Epithelial cell of esophagus (primary cell): ENCODE data around the gene CADM1.
A peak's percentile ranks its signal among the peaks of the same experiment; 100 is the strongest.

Experiments used
- DNase-seq: peaks from one replicate; pipeline ENCODE4 v3.0.0; 2010; ENCODE audit warnings: low read depth
- H3K4me3 ChIP-seq: 2 replicates; pipeline ENCODE4 v1.5.1; 2011; ENCODE audit warnings: mild to moderate bottlenecking, low read length, control low read depth
- CTCF ChIP-seq: IDR thresholded peaks from 2 replicates; pipeline ENCODE4 v1.5.1; 2011; ENCODE audit warnings: low read depth, mild to moderate bottlenecking, low read length, control low read depth, inconsistent platforms; ENCODE audit not compliant: insufficient read depth; ENCODE audit errors: missing control alignments

CADM1 gene

GRCh38 chr11:115316696-115317095, 187.5 kb downstream of the CADM1 start:
- TF ChIP-seq CTCF, result no peak
- no peak for DNase-seq
- no peak overlapping the region for H3K4me3 ChIP-seq

DNA sequence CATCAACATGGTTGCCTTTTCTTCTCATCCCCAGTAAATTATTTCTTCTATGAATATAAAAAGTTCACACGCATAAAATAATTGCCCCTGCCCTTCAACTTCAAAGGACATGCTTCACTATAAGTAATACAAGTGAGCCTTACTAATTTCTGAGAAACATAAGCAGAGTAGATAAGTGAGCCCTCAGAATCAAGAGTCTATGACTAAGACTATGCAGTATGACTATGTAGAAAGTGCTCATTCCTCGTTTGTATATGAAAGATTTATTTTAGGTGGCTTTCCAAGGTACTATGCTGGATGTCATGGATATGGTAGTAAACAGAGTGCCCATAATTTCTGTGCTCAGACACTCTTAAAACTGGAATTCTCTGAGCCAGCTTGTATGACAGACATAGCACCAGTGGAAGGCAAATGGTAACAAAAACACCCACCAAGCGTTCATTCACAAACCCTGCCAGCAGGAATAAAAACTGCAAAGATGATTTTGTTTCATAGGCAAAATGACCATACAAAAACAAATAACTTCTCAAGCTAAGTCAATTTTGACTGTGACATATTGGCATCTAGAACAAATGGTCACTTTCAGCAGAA, 189.8 kb downstream of the CADM1 start:
- H3K4me3 ChIP-seq, result no peak overlapping the region
- DNase-seq, result no peak
- no peak for TF ChIP-seq CTCF

DNA sequence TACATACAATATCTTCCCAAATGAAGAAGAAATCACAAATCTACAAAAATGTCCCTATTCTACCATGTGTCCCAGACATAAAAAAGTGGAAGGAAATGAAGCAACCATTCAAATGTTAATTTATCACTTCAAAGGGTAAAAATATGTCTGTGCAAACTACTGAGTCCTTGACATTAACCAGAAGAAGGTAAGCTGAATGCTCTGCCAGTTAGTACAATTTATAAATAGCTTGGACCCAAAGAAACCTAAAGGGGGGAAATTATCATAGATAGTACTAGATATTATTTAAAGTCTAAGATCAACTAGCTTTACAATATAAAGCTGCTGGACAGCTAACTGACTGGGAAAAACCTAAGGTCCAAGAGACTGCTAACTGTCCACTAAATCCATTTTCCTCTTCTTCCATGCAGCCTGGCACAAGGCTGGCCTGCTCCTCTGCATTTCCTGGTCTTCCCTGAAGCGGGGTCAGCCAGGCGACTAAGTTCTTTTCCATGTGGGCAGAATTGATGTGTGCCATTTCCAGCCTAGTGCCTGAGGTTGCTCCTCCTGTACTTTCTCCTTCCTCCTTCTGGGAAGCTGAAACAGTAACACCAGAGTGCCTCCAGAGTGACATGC, 190.9 kb downstream of the CADM1 start:
- DNase-seq, result no peak

DNA sequence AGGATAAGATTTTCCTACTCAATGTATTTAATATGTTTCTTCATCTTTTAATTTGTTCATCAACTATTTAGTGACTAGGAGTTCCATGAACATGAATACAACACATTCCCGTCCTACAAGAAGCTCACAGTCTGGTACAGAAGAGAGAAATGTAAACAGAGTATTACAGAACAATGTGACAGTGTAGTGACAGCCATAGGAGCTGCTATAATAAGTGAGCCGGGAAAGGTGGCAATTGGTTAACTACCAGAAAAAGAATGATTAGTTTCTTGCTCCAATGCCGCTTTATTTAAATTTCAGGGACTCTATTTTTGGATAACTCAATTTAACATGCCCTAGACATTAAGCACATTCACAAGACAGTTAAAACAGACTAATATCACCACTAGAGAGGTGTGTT, 192.3 kb downstream of the CADM1 start:
- no peak for TF ChIP-seq CTCF
- no peak for DNase-seq
- no peak overlapping the region for H3K4me3 ChIP-seq

More for the DNA sequence above, 190.9 kb downstream of the CADM1 start:
- TF ChIP-seq CTCF, result no peak
- no peak overlapping the region for H3K4me3 ChIP-seq

GRCh38 chr11:115306689-115307088, 197.5 kb downstream of the CADM1 start:
- TF ChIP-seq CTCF, result no peak
- DNase-seq, result no peak
- no peak overlapping the region for H3K4me3 ChIP-seq

GRCh38 chr11:115304774-115305472, 199.3 kb downstream of the CADM1 start:
- DNase-seq, result peak; percentile 14
- no peak for TF ChIP-seq CTCF
- H3K4me3 ChIP-seq, result no peak overlapping the region
